ENCODE measurements around the gene TPGS2. TPM values are rescaled to one million over a fixed set of nuclear protein-coding genes. Genes with fewer than 3 reads are reported as not detected.
"Not testable (repeated sequence)": the region's sequence is repeated elsewhere in the genome, so short reads cannot be mapped to it uniquely, and the experiment has no call there.

The TPGS2 gene
- polyA plus RNA-seq (ENCODE audit: insufficient read depth in 1 of 5, insufficient read length in 5 of 5, low replicate concordance in 1 of 5): 100 to 1,000 TPM; 130 to 196 (median 167) TPM
- long read RNA-seq, donor 1, full-length matches to known transcripts: 84 of 94 reads
- long read RNA-seq, donor 1, partial matches to known transcripts: 10 of 94 reads
- long read RNA-seq, donor 1, other reads (novel, unspliced or antisense): 0 of 94 reads
- long read RNA-seq, donor 2, full-length matches to known transcripts: 47 of 64 reads
- long read RNA-seq, donor 2, partial matches to known transcripts: 17 of 64 reads
- long read RNA-seq, donor 2, other reads (novel, unspliced or antisense): 0 of 64 reads
- long read RNA-seq, donor 3, full-length matches to known transcripts: 57 of 72 reads
- long read RNA-seq, donor 3, partial matches to known transcripts: 15 of 72 reads
- long read RNA-seq, donor 3, other reads (novel, unspliced or antisense): 0 of 72 reads
- long read RNA-seq, donor 4, full-length matches to known transcripts: 35 of 35 reads
- long read RNA-seq, donor 4, partial matches to known transcripts: 0 of 35 reads
- long read RNA-seq, donor 4, other reads (novel, unspliced or antisense): 0 of 35 reads
- long read RNA-seq, donor 5, full-length matches to known transcripts: 84 of 91 reads
- long read RNA-seq, donor 5, partial matches to known transcripts: 7 of 91 reads
- long read RNA-seq, donor 5, other reads (novel, unspliced or antisense): 0 of 91 reads
- long read RNA-seq, donor 6, full-length matches to known transcripts: 70 of 70 reads
- long read RNA-seq, donor 6, partial matches to known transcripts: 0 of 70 reads
- long read RNA-seq, donor 6, other reads (novel, unspliced or antisense): 0 of 70 reads
- long read RNA-seq, donor 7, full-length matches to known transcripts: 41 of 49 reads
- long read RNA-seq, donor 7, partial matches to known transcripts: 8 of 49 reads
- long read RNA-seq, donor 7, other reads (novel, unspliced or antisense): 0 of 49 reads
- long read RNA-seq, donor 8, full-length matches to known transcripts: 19 of 19 reads
- long read RNA-seq, donor 8, partial matches to known transcripts: 0 of 19 reads
- long read RNA-seq, donor 8, other reads (novel, unspliced or antisense): 0 of 19 reads

GRCh38 chr18:36828630-36829361 is at the start of gene TPGS2, which contains the start of gene KIAA1328:
TSS of gene TPGS2 (minus strand) at chr18:36829002. CDS start at chr18:36828767, 235 bp downstream.
TSS of gene KIAA1328 (plus strand) at chr18:36829127. CDS start at chr18:36829139, 12 bp downstream.
- DNase-seq: peak; percentile 89 to 91

GRCh38 chr18:36873826-36874225 is 45.0 kb upstream of the TPGS2 start:
- DNase-seq: not testable (repeated sequence)

GRCh38 chr18:36872329-36872728 is 43.5 kb upstream of the TPGS2 start:
- DNase-seq: no peak

- DNase-seq: no peak
Measured at GRCh38 chr18:36871801-36872200, 43.0 kb upstream of the TPGS2 start.

- DNase-seq: no peak
Measured at GRCh38 chr18:36867056-36867455, 38.3 kb upstream of the TPGS2 start.

GRCh38 chr18:36862182-36862581 is 33.4 kb upstream of the TPGS2 start:
- no peak for DNase-seq

GRCh38 chr18:36856815-36857214 is 28.0 kb upstream of the TPGS2 start:
- no peak for DNase-seq

GRCh38 chr18:36851202-36851590 is 22.4 kb upstream of the TPGS2 start:
- no peak for DNase-seq

GRCh38 chr18:36850527-36851201 is 21.9 kb upstream of the TPGS2 start:
- no peak for DNase-seq

- no peak for DNase-seq
Measured at GRCh38 chr18:36849288-36850006, 20.6 kb upstream of the TPGS2 start.

GRCh38 chr18:36848609-36849008 is 19.8 kb upstream of the TPGS2 start:
- DNase-seq: no peak

GRCh38 chr18:36843784-36844183 is 15.0 kb upstream of the TPGS2 start:
- DNase-seq: no peak

GRCh38 chr18:36843199-36843598 is 14.4 kb upstream of the TPGS2 start:
- DNase-seq: no peak

GRCh38 chr18:36839835-36840234 is 11.0 kb upstream of the TPGS2 start:
- no peak for DNase-seq

- no peak for DNase-seq
Measured at GRCh38 chr18:36835927-36836326, 7.1 kb upstream of the TPGS2 start.

GRCh38 chr18:36833120-36833519 is 4.3 kb upstream of the TPGS2 start:
- DNase-seq: no peak

GRCh38 chr18:36831139-36831538 is 2.3 kb upstream of the TPGS2 start:
- DNase-seq: no peak

- no peak for DNase-seq
Measured at GRCh38 chr18:36830158-36830495, 1.3 kb upstream of the TPGS2 start.

- DNase-seq: peak in 1 of 2 donors; percentile 59
Measured at GRCh38 chr18:36829362-36830157, 758 bp upstream of the TPGS2 start.

All from right lung (tissue), 10 donors.